Right forelimb (tissue), 1 donor: ENCODE results near the gene TMEM145.
"Not testable (repeated sequence)": the region's sequence is repeated elsewhere in the genome, so short reads cannot be mapped to it uniquely, and the experiment has no call there.

ENCODE experiments used
- DNase-seq: peaks from one replicate; pipeline ENCODE4 v3.0.0-alpha.2; 2018

Gene TMEM145

GRCh38 chr19:42339126-42339860 lies 26.2 kb downstream of the TMEM145 start:
- DNase-seq: not testable (repeated sequence)

- DNase-seq: not testable (repeated sequence)
Measured at GRCh38 chr19:42339922-42340321, 26.8 kb downstream of the TMEM145 start.

- no peak for DNase-seq
Measured at GRCh38 chr19:42343344-42344110, 30.4 kb downstream of the TMEM145 start.

- DNase-seq: no peak
Measured at GRCh38 chr19:42344336-42344893, 31.3 kb downstream of the TMEM145 start.

GRCh38 chr19:42345191-42345812 lies 32.2 kb downstream of the TMEM145 start:
- no peak for DNase-seq

GRCh38 chr19:42348211-42348610 lies 35.1 kb downstream of the TMEM145 start:
- no peak for DNase-seq

GRCh38 chr19:42349378-42350107 lies 36.4 kb downstream of the TMEM145 start:
- DNase-seq: no peak

GRCh38 chr19:42350417-42350816 lies 37.3 kb downstream of the TMEM145 start:
- no peak for DNase-seq

- no peak for DNase-seq
Measured at GRCh38 chr19:42351079-42351735, 38.1 kb downstream of the TMEM145 start.

- no peak for DNase-seq
Measured at GRCh38 chr19:42352301-42353259, 39.5 kb downstream of the TMEM145 start.

- DNase-seq: no peak
Measured at GRCh38 chr19:42353341-42354015, 40.4 kb downstream of the TMEM145 start.

GRCh38 chr19:42355896-42356295 lies 42.8 kb downstream of the TMEM145 start:
- DNase-seq: no peak

GRCh38 chr19:42356686-42357085 lies 43.6 kb downstream of the TMEM145 start:
- no peak for DNase-seq

GRCh38 chr19:42357290-42357689 lies 44.2 kb downstream of the TMEM145 start:
- no peak for DNase-seq

- DNase-seq: no peak
Measured at GRCh38 chr19:42360787-42361544, 47.9 kb downstream of the TMEM145 start.

GRCh38 chr19:42361545-42361910 lies 48.4 kb downstream of the TMEM145 start:
- DNase-seq: no peak

GRCh38 chr19:42362342-42362741 lies 49.2 kb downstream of the TMEM145 start:
- DNase-seq: no peak

GRCh38 chr19:42362891-42363440 lies 49.9 kb downstream of the TMEM145 start:
- no peak for DNase-seq

- DNase-seq: no peak
Measured at GRCh38 chr19:42363614-42364346, 50.7 kb downstream of the TMEM145 start.
